ENCODE results near the gene HOXB2.

The HOXB2 gene

GRCh38 chr17:48555258-48556228 lies 10.6 kb upstream of the HOXB2 start:
- FAIRE-seq (peak; percentile 78), DNase-seq (ENCODE audit: insufficient read length, low spot score) (no peak)
- TF ChIP-seq TAF1 (IDR thresholded peaks at IDR 0.05; ENCODE audit: low read depth, low read length) = no peak
- TF ChIP-seq POU2F2 (IDR thresholded peaks at IDR 0.05; ENCODE audit: low read depth, low read length) = no peak
- no peak for TF ChIP-seq SPI1 (IDR thresholded peaks at IDR 0.05; ENCODE audit: low read depth, low read length)
- TF ChIP-seq PAX5 (IDR thresholded peaks at IDR 0.05; ENCODE audit: insufficient read depth, low read length, severe bottlenecking) = no peak
- TF ChIP-seq POLR2AphosphoS5 (IDR thresholded peaks at IDR 0.05; ENCODE audit: low read depth, low read length) = no peak
- TF ChIP-seq POLR2A (IDR thresholded peaks at IDR 0.05; ENCODE audit: low read depth, low read length) = no peak

GRCh38 chr17:48554412-48555257 lies 9.7 kb upstream of the HOXB2 start:
- FAIRE-seq = no peak
- TF ChIP-seq PAX5 (IDR thresholded peaks at IDR 0.05; ENCODE audit: insufficient read depth, low read length, severe bottlenecking) = no peak
- TF ChIP-seq TAF1 (IDR thresholded peaks at IDR 0.05; ENCODE audit: low read depth, low read length) = no peak
- TF ChIP-seq POLR2A (IDR thresholded peaks at IDR 0.05; ENCODE audit: low read depth, low read length) = no peak
- no peak for TF ChIP-seq POU2F2 (IDR thresholded peaks at IDR 0.05; ENCODE audit: low read depth, low read length)
- TF ChIP-seq SPI1 (IDR thresholded peaks at IDR 0.05; ENCODE audit: low read depth, low read length) = no peak
- TF ChIP-seq POLR2AphosphoS5 (IDR thresholded peaks at IDR 0.05; ENCODE audit: low read depth, low read length) = no peak
- no peak for DNase-seq (ENCODE audit: insufficient read length, low spot score)

- no peak for DNase-seq (ENCODE audit: insufficient read length, low spot score)
- no peak for TF ChIP-seq POU2F2 (IDR thresholded peaks at IDR 0.05; ENCODE audit: low read depth, low read length)
- no peak for TF ChIP-seq SPI1 (IDR thresholded peaks at IDR 0.05; ENCODE audit: low read depth, low read length)
- TF ChIP-seq PAX5 (IDR thresholded peaks at IDR 0.05; ENCODE audit: insufficient read depth, low read length, severe bottlenecking) = no peak
- TF ChIP-seq POLR2A (IDR thresholded peaks at IDR 0.05; ENCODE audit: low read depth, low read length) = no peak
- no peak for TF ChIP-seq TAF1 (IDR thresholded peaks at IDR 0.05; ENCODE audit: low read depth, low read length)
- no peak for TF ChIP-seq POLR2AphosphoS5 (IDR thresholded peaks at IDR 0.05; ENCODE audit: low read depth, low read length)
- no peak for FAIRE-seq
Measured at GRCh38 chr17:48553826-48554225, 8.9 kb upstream of the HOXB2 start.

GRCh38 chr17:48553190-48553547 lies 8.3 kb upstream of the HOXB2 start:
- FAIRE-seq (no peak), DNase-seq (ENCODE audit: insufficient read length, low spot score) (no peak)
- no peak for TF ChIP-seq POLR2AphosphoS5 (IDR thresholded peaks at IDR 0.05; ENCODE audit: low read depth, low read length)
- TF ChIP-seq POU2F2 (IDR thresholded peaks at IDR 0.05; ENCODE audit: low read depth, low read length) = no peak
- no peak for TF ChIP-seq PAX5 (IDR thresholded peaks at IDR 0.05; ENCODE audit: insufficient read depth, low read length, severe bottlenecking)
- TF ChIP-seq SPI1 (IDR thresholded peaks at IDR 0.05; ENCODE audit: low read depth, low read length) = no peak
- TF ChIP-seq TAF1 (IDR thresholded peaks at IDR 0.05; ENCODE audit: low read depth, low read length) = no peak
- no peak for TF ChIP-seq POLR2A (IDR thresholded peaks at IDR 0.05; ENCODE audit: low read depth, low read length)

- TF ChIP-seq POU2F2 (IDR thresholded peaks at IDR 0.05; ENCODE audit: low read depth, low read length) = no peak
- peak; percentile 58 for TF ChIP-seq SPI1 (IDR thresholded peaks at IDR 0.05; ENCODE audit: low read depth, low read length)
- no peak for TF ChIP-seq PAX5 (IDR thresholded peaks at IDR 0.05; ENCODE audit: insufficient read depth, low read length, severe bottlenecking)
- TF ChIP-seq POLR2A (IDR thresholded peaks at IDR 0.05; ENCODE audit: low read depth, low read length) = no peak
- TF ChIP-seq POLR2AphosphoS5 (IDR thresholded peaks at IDR 0.05; ENCODE audit: low read depth, low read length) = no peak
- no peak for DNase-seq (ENCODE audit: insufficient read length, low spot score)
- no peak for FAIRE-seq
Measured at GRCh38 chr17:48552466-48553189, 7.7 kb upstream of the HOXB2 start.

GRCh38 chr17:48551596-48552465 lies 6.9 kb upstream of the HOXB2 start:
- DNase-seq (ENCODE audit: insufficient read length, low spot score) (no peak), FAIRE-seq (no peak)
- TF ChIP-seq POLR2AphosphoS5 (IDR thresholded peaks at IDR 0.05; ENCODE audit: low read depth, low read length) (no peak), SPI1 (IDR thresholded peaks at IDR 0.05; ENCODE audit: low read depth, low read length) (no peak), POLR2A (IDR thresholded peaks at IDR 0.05; ENCODE audit: low read depth, low read length) (no peak), TAF1 (IDR thresholded peaks at IDR 0.05; ENCODE audit: low read depth, low read length) (no peak), POU2F2 (IDR thresholded peaks at IDR 0.05; ENCODE audit: low read depth, low read length) (no peak), PAX5 (IDR thresholded peaks at IDR 0.05; ENCODE audit: insufficient read depth, low read length, severe bottlenecking) (no peak)

- DNase-seq (ENCODE audit: insufficient read length, low spot score) (no peak), FAIRE-seq (no peak)
- TF ChIP-seq POLR2A (IDR thresholded peaks at IDR 0.05; ENCODE audit: low read depth, low read length) = no peak
- no peak for TF ChIP-seq POLR2AphosphoS5 (IDR thresholded peaks at IDR 0.05; ENCODE audit: low read depth, low read length)
- no peak for TF ChIP-seq SPI1 (IDR thresholded peaks at IDR 0.05; ENCODE audit: low read depth, low read length)
- no peak for TF ChIP-seq POU2F2 (IDR thresholded peaks at IDR 0.05; ENCODE audit: low read depth, low read length)
- TF ChIP-seq TAF1 (IDR thresholded peaks at IDR 0.05; ENCODE audit: low read depth, low read length) = no peak
- TF ChIP-seq PAX5 (IDR thresholded peaks at IDR 0.05; ENCODE audit: insufficient read depth, low read length, severe bottlenecking) = no peak
Measured at GRCh38 chr17:48551214-48551555, 6.3 kb upstream of the HOXB2 start.
